ENCODE measurements around the gene BEND3.

DNA sequence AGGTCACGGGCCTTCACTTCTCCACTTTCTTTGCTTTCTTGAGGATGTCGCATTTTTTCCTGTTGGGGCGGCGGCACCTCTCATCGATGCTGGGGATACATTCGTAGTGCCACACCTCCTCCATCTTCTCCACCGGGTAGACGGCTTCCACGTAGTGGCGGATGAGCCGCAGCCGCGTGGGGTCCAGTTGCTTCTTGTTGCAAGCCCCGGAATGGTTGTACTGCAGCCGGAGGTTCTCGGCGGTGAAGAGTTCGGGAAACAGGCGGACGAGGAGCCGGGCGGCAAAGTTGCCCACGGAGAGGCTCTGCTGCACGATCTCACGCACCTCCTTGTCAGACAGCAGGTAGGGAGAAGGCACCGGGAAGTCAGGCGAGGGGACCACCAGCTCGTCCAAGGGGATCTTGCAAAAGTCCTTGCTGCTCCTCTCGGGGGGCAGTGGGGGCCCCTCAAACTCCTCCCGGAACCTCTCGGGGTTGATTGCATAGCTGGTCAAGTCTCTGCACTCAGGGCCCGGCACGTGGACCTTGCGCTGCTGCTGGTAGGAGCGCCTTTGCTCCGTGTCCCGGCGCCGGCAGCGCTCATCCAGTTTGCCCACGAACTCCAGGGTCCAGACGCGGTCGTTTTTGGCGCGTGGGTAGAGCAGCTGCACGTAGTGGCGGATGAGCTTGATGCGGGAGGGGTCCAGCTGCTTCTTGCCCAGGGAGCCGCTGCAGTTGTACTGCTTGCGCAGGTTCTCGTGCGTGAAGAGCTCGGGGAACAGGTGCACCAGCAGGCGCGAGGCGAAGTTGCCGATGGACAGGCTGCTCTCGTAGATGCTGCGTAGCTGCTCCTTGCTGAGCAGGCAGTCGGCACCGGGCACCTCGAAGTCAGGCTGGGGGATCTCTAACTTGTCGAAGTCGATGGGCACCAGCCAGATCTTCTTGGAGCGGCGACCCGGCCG lies 46.4 kb downstream of the BEND3 start:
- TF ChIP-seq, protein P1, sequence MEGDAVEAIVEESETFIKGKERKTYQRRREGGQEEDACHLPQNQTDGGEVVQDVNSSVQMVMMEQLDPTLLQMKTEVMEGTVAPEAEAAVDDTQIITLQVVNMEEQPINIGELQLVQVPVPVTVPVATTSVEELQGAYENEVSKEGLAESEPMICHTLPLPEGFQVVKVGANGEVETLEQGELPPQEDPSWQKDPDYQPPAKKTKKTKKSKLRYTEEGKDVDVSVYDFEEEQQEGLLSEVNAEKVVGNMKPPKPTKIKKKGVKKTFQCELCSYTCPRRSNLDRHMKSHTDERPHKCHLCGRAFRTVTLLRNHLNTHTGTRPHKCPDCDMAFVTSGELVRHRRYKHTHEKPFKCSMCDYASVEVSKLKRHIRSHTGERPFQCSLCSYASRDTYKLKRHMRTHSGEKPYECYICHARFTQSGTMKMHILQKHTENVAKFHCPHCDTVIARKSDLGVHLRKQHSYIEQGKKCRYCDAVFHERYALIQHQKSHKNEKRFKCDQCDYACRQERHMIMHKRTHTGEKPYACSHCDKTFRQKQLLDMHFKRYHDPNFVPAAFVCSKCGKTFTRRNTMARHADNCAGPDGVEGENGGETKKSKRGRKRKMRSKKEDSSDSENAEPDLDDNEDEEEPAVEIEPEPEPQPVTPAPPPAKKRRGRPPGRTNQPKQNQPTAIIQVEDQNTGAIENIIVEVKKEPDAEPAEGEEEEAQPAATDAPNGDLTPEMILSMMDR (IDR thresholded peaks at IDR 0.05): no peak
- TF ChIP-seq EP300 (IDR thresholded peaks at IDR 0.05) (no peak), POLR2A (IDR thresholded peaks at IDR 0.05) (no peak)
